ENCODE results near the gene DEFB124.

- TF ChIP-seq PATZ1 (CRISPR knock-in tag; IDR thresholded peaks at IDR 0.05; ENCODE audit: borderline replicate concordance): no peak
- TF ChIP-seq ZFP3 (CRISPR knock-in tag; IDR thresholded peaks at IDR 0.05): no peak
- no peak for TF ChIP-seq ZNF565 (CRISPR knock-in tag; conservative IDR thresholded peaks at IDR 0.05; ENCODE audit: low read depth)
- no peak for TF ChIP-seq POU6F1 (CRISPR knock-in tag; IDR thresholded peaks at IDR 0.05; ENCODE audit: borderline replicate concordance, low read depth)
- no peak for TF ChIP-seq SNAI2 (CRISPR knock-in tag; IDR thresholded peaks at IDR 0.05)
- no peak for TF ChIP-seq PPARA (CRISPR knock-in tag; IDR thresholded peaks at IDR 0.05; ENCODE audit: borderline replicate concordance)
- no peak for TF ChIP-seq ZFP30 (CRISPR knock-in tag; IDR thresholded peaks at IDR 0.05)
- no peak for TF ChIP-seq CREB5 (CRISPR knock-in tag; IDR thresholded peaks at IDR 0.05; ENCODE audit: low read depth)
- no peak for TF ChIP-seq CSDC2 (CRISPR knock-in tag; IDR thresholded peaks at IDR 0.05)
- no peak for TF ChIP-seq RARB (CRISPR knock-in tag; IDR thresholded peaks at IDR 0.05)
- no peak for TF ChIP-seq ARNTL (CRISPR knock-in tag; IDR thresholded peaks at IDR 0.05; ENCODE audit: borderline replicate concordance, low read depth)
- no peak for TF ChIP-seq CSRNP3 (CRISPR knock-in tag; IDR thresholded peaks at IDR 0.05)
- no peak for TF ChIP-seq ESRRG (CRISPR knock-in tag; IDR thresholded peaks at IDR 0.05)
Observed at GRCh38 chr20:31475472-31476293, 756 bp upstream of the DEFB124 start.
